Left lung (tissue), 14 donors: Measurements from ENCODE around the gene OR51L1. TPM values are rescaled to one million over a fixed set of nuclear protein-coding genes. Genes with fewer than 3 reads are reported as not detected.
"Not testable (repeated sequence)": the region's sequence is repeated elsewhere in the genome, so short reads cannot be mapped to it uniquely, and the experiment has no call there.

Experiments
- ATAC-seq: fragments of 200-7000 bp; cut with Tn5 transposase; one replicate; pipeline ENCODE4 v1.9.1; 2020; ENCODE audit warnings: moderate library complexity
- DNase-seq, 4 donors: peaks; one replicate each; pipeline ENCODE4 v3.0.0-alpha.2; 2013 to 2020
- H3K27ac ChIP-seq, 2 donors: fragments of 200-600 bp; sonication (generic) in 1 of 2; one replicate each; pipeline versions ENCODE4 v1.5.0 to v1.8.0; 2020 to 2021
- H3K27me3 ChIP-seq, 2 donors: fragments of 200-600 bp; sonication (generic) in 1 of 2; one replicate each; pipeline versions ENCODE4 v1.5.0 to v1.8.0; 2020 to 2021
- H3K36me3 ChIP-seq, 2 donors: fragments of 200-600 bp; sonication (generic) in 1 of 2; one replicate each; pipeline versions ENCODE4 v1.5.0 to v1.8.0; 2020 to 2021
- H3K4me1 ChIP-seq, 2 donors: fragments of 200-600 bp; one replicate each; pipeline ENCODE4 v1.8.0; 2021
- H3K4me3 ChIP-seq, 2 donors: fragments of 200-600 bp; sonication (generic) in 1 of 2; one replicate each; pipeline versions ENCODE4 v1.5.0 to v1.8.0; 2020 to 2021; ENCODE audit warnings: mild to moderate bottlenecking in 1 of 2
- H3K9me3 ChIP-seq, 2 donors: fragments of 200-600 bp; sonication (generic) in 1 of 2; one replicate each; pipeline versions ENCODE4 v1.5.0 to v1.8.0; 2020 to 2021
- CTCF ChIP-seq, 2 donors: fragments of 200-600 bp; sonication (generic) in 1 of 2; IDR thresholded peaks; one replicate each; pipeline versions ENCODE4 v1.5.0 to v1.8.0; 2021; ENCODE audit warnings: antibody characterized with exemption in 2 of 2
- intact Hi-C, 2 donors: fragments of 100-400 bp; cut with DNase I; formaldehyde crosslinking; loops; one replicate each; pipeline versions ENCODE4 v1.11.2 to v1.14.2; 2022
- long read RNA-seq, 12 donors: library from polyadenylated mRNA in 2 of 12; unstranded in 2 of 12; transcript quantifications; one replicate each; pipeline ENCODE4 v2.0.0 and lab custom pipeline, GENCODE V29; 2019 to 2026
- polyA plus RNA-seq, 6 donors: library from polyadenylated mRNA; unstranded; fragments of 120-200 nt; gene quantifications; one replicate each; pipeline ENCODE4 v1.2.1, GENCODE V29; 2013; ENCODE audit not compliant: insufficient read length in 6 of 6
- total RNA-seq, 2 donors: library from RNA; stranded (reverse); fragmentation: NEBNext Ultra II Directional; extraction: Animal tissue kit (Norgen Biotek cat#: 25700); gene quantifications; one replicate each; pipeline ENCODE4 v1.2.1, GENCODE V29; 2021
- donor health status: DM: no; HTN: yes; CAD: no.
- donor health status: DM: no; HTN: no; CAD: no.

OR51L1 gene, protein sequence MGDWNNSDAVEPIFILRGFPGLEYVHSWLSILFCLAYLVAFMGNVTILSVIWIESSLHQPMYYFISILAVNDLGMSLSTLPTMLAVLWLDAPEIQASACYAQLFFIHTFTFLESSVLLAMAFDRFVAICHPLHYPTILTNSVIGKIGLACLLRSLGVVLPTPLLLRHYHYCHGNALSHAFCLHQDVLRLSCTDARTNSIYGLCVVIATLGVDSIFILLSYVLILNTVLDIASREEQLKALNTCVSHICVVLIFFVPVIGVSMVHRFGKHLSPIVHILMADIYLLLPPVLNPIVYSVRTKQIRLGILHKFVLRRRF
- total RNA-seq = not detected
- under 1 TPM in 5 of 6 donors, not detected in 1; 0.01 to 0.06 (median 0.03) TPM for polyA plus RNA-seq
- long read RNA-seq, donor 1 = 0 reads
- long read RNA-seq, donor 2 = 0 reads
- long read RNA-seq, donor 3 = 0 reads
- long read RNA-seq, donor 4 = 0 reads
- long read RNA-seq, donor 5 = 0 reads
- long read RNA-seq, donor 6 = 0 reads
- long read RNA-seq, donor 7 = 0 reads
- long read RNA-seq, donor 8 = 0 reads
- long read RNA-seq, donor 9 = 0 reads
- long read RNA-seq, donor 10 = 0 reads
- long read RNA-seq, donor 11 = 0 reads
- long read RNA-seq, donor 12 = 0 reads

DNA sequence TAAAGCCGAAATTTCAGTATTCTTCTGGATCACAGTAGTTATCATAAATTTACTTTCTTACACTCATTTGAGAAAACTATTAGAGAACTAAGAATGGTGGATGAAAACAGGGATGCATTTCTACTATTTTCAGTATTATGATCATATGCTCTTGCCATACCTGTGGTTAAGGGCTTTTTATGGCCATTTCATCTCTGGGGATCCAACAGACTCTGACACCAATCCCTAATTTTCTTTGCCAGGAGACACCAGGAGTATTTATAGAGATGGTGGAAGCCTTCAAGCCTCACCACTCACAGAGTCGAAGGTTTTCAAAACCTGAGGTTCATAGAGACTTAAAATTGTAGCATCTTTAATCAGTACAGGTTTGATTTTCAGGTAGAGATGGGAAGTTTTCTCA is at the start of gene OR51L1:
Gene OR51L1, plus strand, starts transcription at position 301 of the 400 bp plus-strand sequence. CDS start 4,132 bp downstream, outside the sequence.
- ATAC-seq (no peak), DNase-seq (no peak)
- no peaks in the 10 kb centered on the region for H3K36me3 ChIP-seq
- no peak within 1 kb of the TSS for H3K4me3 ChIP-seq
- no peaks in the 10 kb centered on the region for H3K4me1 ChIP-seq
- no peaks in the 10 kb centered on the region for H3K27me3 ChIP-seq
- no peak within 1 kb of the TSS for H3K27ac ChIP-seq
- H3K9me3 ChIP-seq = no peaks in the 10 kb centered on the region
- no peak for TF ChIP-seq CTCF (IDR thresholded peaks at IDR 0.05)
- intact Hi-C loops = no loop called here

- no peak for TF ChIP-seq CTCF (IDR thresholded peaks at IDR 0.05)
- no peak within 1 kb of the TSS for H3K4me3 ChIP-seq
- intact Hi-C loops = no loop called here
- no peak for ATAC-seq
- H3K27me3 ChIP-seq = no peaks in the 10 kb centered on the region
- no peaks in the 10 kb centered on the region for H3K9me3 ChIP-seq
- no peaks in the 10 kb centered on the region for H3K36me3 ChIP-seq
- no peaks in the 10 kb centered on the region for H3K4me1 ChIP-seq
- no peak within 1 kb of the TSS for H3K27ac ChIP-seq
- DNase-seq = no peak
Measured at GRCh38 chr11:4947505-4947904, 47.1 kb upstream of the OR51L1 start, which contains the start of gene OR51A4. Gene OR51A4, minus strand, starts transcription at chr11:4947605. Its CDS starts 505 bp downstream, at chr11:4947100.

- H3K36me3 ChIP-seq, H3K4me1 ChIP-seq, H3K27me3 ChIP-seq, ATAC-seq, H3K9me3 ChIP-seq, H3K4me3 ChIP-seq, intact Hi-C loops, H3K27ac ChIP-seq, DNase-seq: not testable (repeated sequence)
Measured at GRCh38 chr11:4955613-4956012, 39.0 kb upstream of the OR51L1 start, which contains the start of gene OR51A2. Gene OR51A2, minus strand, starts transcription at chr11:4955713. Its CDS starts 0 bp downstream, at chr11:4955713.

- H3K27ac ChIP-seq = no peak overlapping the region
- no peak for TF ChIP-seq CTCF (IDR thresholded peaks at IDR 0.05)
- H3K36me3 ChIP-seq = no peaks in the 10 kb centered on the region
- intact Hi-C loops = no loop called here
- no peak overlapping the region for H3K4me3 ChIP-seq
- no peaks in the 10 kb centered on the region for H3K4me1 ChIP-seq
- no peaks in the 10 kb centered on the region for H3K27me3 ChIP-seq
- DNase-seq = no peak
- H3K9me3 ChIP-seq = no peaks in the 10 kb centered on the region
- ATAC-seq = no peak
Measured at GRCh38 chr11:4957396-4957795, 37.3 kb upstream of the OR51L1 start.

GRCh38 chr11:4960877-4961276 is 33.8 kb upstream of the OR51L1 start:
- intact Hi-C loops = no loop called here
- ATAC-seq = no peak
- no peak for TF ChIP-seq CTCF (IDR thresholded peaks at IDR 0.05)

More at GRCh38 chr11:4960877-4961276, 33.8 kb upstream of the OR51L1 start:
- H3K4me3 ChIP-seq = no peak overlapping the region
- no peaks in the 10 kb centered on the region for H3K4me1 ChIP-seq
- H3K36me3 ChIP-seq = no peaks in the 10 kb centered on the region
- DNase-seq = no peak
- no peak overlapping the region for H3K27ac ChIP-seq
- H3K27me3 ChIP-seq = no peaks in the 10 kb centered on the region
- peaks cover 0 to 3% of the 10 kb centered on the region in 2 donors for H3K9me3 ChIP-seq
